K562 (cell line): ENCODE data around the gene C1QTNF6. TPM values are rescaled to one million over a fixed set of nuclear protein-coding genes. Genes with fewer than 3 reads are reported as not detected.

Experiments used
- ARID1B ChIP-seq: fragments of 450-650 bp; IDR thresholded peaks from 2 replicates; pipeline ENCODE4 v1.6.1; 2016; ENCODE audit warnings: antibody characterized with exemption, mild to moderate bottlenecking, inconsistent platforms
- HLTF ChIP-seq: fragments of 450-650 bp; IDR thresholded peaks from 2 replicates; pipeline ENCODE4 v1.6.1; 2016
- NFE2L1 ChIP-seq: fragments of 450-650 bp; IDR thresholded peaks from 2 replicates; pipeline ENCODE4 v1.6.1; 2016; ENCODE audit warnings: missing genetic modification characterization, low read depth, mild to moderate bottlenecking, missing compliant biosample characterization, moderate library complexity, borderline replicate concordance
- POLR3A ChIP-seq: IDR thresholded peaks from 2 replicates; pipeline ENCODE4 v1.6.1; 2011; ENCODE audit warnings: borderline replicate concordance, mild to moderate bottlenecking, moderate library complexity; ENCODE audit not compliant: insufficient read length, insufficient read depth; ENCODE audit errors: extremely low read depth
- POLR3G ChIP-seq: IDR thresholded peaks from 2 replicates; pipeline ENCODE4 v1.6.1; 2011; ENCODE audit not compliant: insufficient read length, insufficient replicate concordance; ENCODE audit errors: extremely low read depth
- RBFOX2 ChIP-seq: fragments of 200-400 bp; formaldehyde crosslinking; IDR thresholded peaks from 2 replicates; pipeline ENCODE4 v1.6.1; 2017; ENCODE audit warnings: low read depth, mild to moderate bottlenecking, low read length, moderate library complexity
- TEAD1 ChIP-seq, 2 experiments: fragments of 450-650 bp in 1 of 2; sonication (generic) in 1 of 2; formaldehyde crosslinking; IDR thresholded peaks; 2 replicates each; pipeline versions ENCODE4 v1.4.0 to v1.8.0; 2020 to 2022; ENCODE audit warnings: mild to moderate bottlenecking in 2 of 2, missing genetic modification reagents in 1 of 2
- polyA plus RNA-seq, 8 experiments: library from polyadenylated mRNA; depleted of rRNA in 4 of 8; stranded (reverse) in 5 of 8; unstranded in 3 of 8; fragments of >200 nt; fragmentation: Nextera tagmentation in 2 of 8; fragmentation: Illumina TruSeq in 1 of 8; extraction: Ambion mirVana in 2 of 8; extraction: Trizol in 1 of 8; gene quantifications; 2 replicates each; pipeline versions ENCODE4 v1.2.1 to v1.2.3, GENCODE V29; 2011 to 2014; ENCODE audit warnings: inconsistent platforms in 1 of 8, missing spikeins in 1 of 8
- total RNA-seq, 7 experiments: library from RNA; depleted of rRNA in 6 of 7; stranded (reverse); fragments of >200 nt in 6 of 7; fragmentation: Illumina TruSeq in 2 of 7; extraction: Trizol in 2 of 7; gene quantifications; 2 replicates each; pipeline versions ENCODE4 v1.2.1 to v1.2.3, GENCODE V29; 2011 to 2021; ENCODE audit warnings: low replicate concordance in 1 of 7
- TF ChIP-seq, protein P1 (sequence below): fragments of 450-650 bp; IDR thresholded peaks from 2 replicates; pipeline ENCODE4 v1.6.1; 2018; ENCODE audit not compliant: partially characterized antibody

C1QTNF6 gene
- total and polyA plus RNA-seq, 9 of the 15 experiments (the other 6 are each of a cell fraction or from before 2014, with no cell fraction given) = 0.18 to 0.92 (median 0.55) TPM

DNA sequence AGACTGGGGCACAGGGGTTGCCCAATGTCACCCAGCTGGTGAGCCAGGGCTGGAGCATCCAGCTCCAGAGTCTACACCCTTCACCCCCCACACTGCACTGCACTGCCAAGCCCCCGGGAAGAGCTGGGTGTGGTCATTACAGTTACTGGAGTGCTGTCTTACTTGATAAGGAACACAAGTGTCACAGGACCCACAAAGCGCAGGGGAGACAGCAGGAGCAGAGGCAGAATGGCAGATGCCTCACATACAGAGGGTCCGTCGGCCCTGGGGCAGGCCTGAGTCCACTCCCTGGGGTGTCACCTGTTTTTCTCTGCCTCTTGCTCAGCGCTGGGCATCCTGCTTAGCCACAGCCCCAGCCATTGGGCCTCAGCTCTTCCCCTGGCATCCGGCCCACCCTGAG, 46.1 kb downstream of the C1QTNF6 start (continued):
- TF ChIP-seq, protein P1, sequence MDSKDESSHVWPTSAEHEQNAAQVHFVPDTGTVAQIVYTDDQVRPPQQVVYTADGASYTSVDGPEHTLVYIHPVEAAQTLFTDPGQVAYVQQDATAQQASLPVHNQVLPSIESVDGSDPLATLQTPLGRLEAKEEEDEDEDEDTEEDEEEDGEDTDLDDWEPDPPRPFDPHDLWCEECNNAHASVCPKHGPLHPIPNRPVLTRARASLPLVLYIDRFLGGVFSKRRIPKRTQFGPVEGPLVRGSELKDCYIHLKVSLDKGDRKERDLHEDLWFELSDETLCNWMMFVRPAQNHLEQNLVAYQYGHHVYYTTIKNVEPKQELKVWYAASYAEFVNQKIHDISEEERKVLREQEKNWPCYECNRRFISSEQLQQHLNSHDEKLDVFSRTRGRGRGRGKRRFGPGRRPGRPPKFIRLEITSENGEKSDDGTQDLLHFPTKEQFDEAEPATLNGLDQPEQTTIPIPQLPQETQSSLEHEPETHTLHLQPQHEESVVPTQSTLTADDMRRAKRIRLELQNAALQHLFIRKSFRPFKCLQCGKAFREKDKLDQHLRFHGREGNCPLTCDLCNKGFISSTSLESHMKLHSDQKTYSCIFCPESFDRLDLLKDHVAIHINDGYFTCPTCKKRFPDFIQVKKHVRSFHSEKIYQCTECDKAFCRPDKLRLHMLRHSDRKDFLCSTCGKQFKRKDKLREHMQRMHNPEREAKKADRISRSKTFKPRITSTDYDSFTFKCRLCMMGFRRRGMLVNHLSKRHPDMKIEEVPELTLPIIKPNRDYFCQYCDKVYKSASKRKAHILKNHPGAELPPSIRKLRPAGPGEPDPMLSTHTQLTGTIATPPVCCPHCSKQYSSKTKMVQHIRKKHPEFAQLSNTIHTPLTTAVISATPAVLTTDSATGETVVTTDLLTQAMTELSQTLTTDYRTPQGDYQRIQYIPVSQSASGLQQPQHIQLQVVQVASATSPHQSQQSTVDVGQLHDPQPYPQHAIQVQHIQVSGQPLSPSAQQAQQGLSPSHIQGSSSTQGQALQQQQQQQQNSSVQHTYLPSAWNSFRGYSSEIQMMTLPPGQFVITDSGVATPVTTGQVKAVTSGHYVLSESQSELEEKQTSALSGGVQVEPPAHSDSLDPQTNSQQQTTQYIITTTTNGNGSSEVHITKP = peak; percentile 86
- TF ChIP-seq POLR3G = no peak
- TF ChIP-seq NFE2L1 = no peak
- peak; percentile 48 for TF ChIP-seq ARID1B
- no peak for TF ChIP-seq TEAD1 (CRISPR knock-in tag; IDR thresholded peaks at IDR 0.05)
- no peak for TF ChIP-seq RBFOX2
- no peak for TF ChIP-seq HLTF
- TF ChIP-seq POLR3A = no peak
